Retina (tissue), 1 donor: Measurements from ENCODE around the gene GMIP.
"Not testable (repeated sequence)": the region's sequence is repeated elsewhere in the genome, so short reads cannot be mapped to it uniquely, and the experiment has no call there.

ENCODE experiments used
- DNase-seq: peaks from one replicate; pipeline ENCODE4 v3.0.0-alpha.2; 2016

The GMIP gene

GRCh38 chr19:19643158-19644053, at the start of gene GMIP:
TSS of gene GMIP (minus strand) at chr19:19643657. CDS start at chr19:19643529, 128 bp downstream.
- DNase-seq: peak; percentile 88

GRCh38 chr19:19691683-19692082, 48.2 kb upstream of the GMIP start:
- no peak for DNase-seq

GRCh38 chr19:19689023-19689422, 45.6 kb upstream of the GMIP start:
- not testable (repeated sequence) for DNase-seq

GRCh38 chr19:19687090-19687489, 43.6 kb upstream of the GMIP start:
- peak; percentile 36 for DNase-seq

- no peak for DNase-seq
Measured at GRCh38 chr19:19686580-19686979, 43.1 kb upstream of the GMIP start.

GRCh38 chr19:19686119-19686518, 42.7 kb upstream of the GMIP start:
- DNase-seq: not testable (repeated sequence)

- DNase-seq: no peak
Measured at GRCh38 chr19:19679176-19680073, 36.0 kb upstream of the GMIP start.

GRCh38 chr19:19677579-19677978, 34.1 kb upstream of the GMIP start:
- no peak for DNase-seq

GRCh38 chr19:19674315-19674714, 30.9 kb upstream of the GMIP start:
- DNase-seq: no peak

GRCh38 chr19:19672816-19673215, 29.4 kb upstream of the GMIP start:
- DNase-seq: no peak

- DNase-seq: no peak
Measured at GRCh38 chr19:19670070-19670551, 26.7 kb upstream of the GMIP start.

- peak; percentile 94 for DNase-seq
Measured at GRCh38 chr19:19668230-19669012, 25.0 kb upstream of the GMIP start, which contains the start of gene ZNF101. TSS of gene ZNF101 (plus strand) at chr19:19668839. CDS start at chr19:19668964, 125 bp downstream.

- DNase-seq: not testable (repeated sequence)
Measured at GRCh38 chr19:19665420-19665948, 22.0 kb upstream of the GMIP start.

GRCh38 chr19:19663256-19664120, 20.0 kb upstream of the GMIP start, which contains the start of gene ATP13A1:
TSS of gene ATP13A1 (minus strand) at chr19:19663676. CDS start at chr19:19663666, 10 bp downstream.
- DNase-seq: peak; percentile 98

GRCh38 chr19:19662871-19663255, 19.4 kb upstream of the GMIP start:
- DNase-seq: peak; percentile 53

GRCh38 chr19:19662344-19662743, 18.9 kb upstream of the GMIP start:
- DNase-seq: no peak

- DNase-seq: no peak
Measured at GRCh38 chr19:19661675-19662251, 18.3 kb upstream of the GMIP start.

GRCh38 chr19:19661141-19661674, 17.8 kb upstream of the GMIP start:
- no peak for DNase-seq

GRCh38 chr19:19659646-19660245, 16.3 kb upstream of the GMIP start:
- DNase-seq: no peak

- no peak for DNase-seq
Measured at GRCh38 chr19:19657397-19657783, 13.9 kb upstream of the GMIP start.
